Pancreas (tissue), 10 donors: ENCODE data around the gene VWA5A. TPM values are rescaled to one million over a fixed set of nuclear protein-coding genes. Genes with fewer than 3 reads are reported as not detected.
A peak's percentile ranks its signal among the peaks of the same experiment; 100 is the strongest.

Source experiments
- ATAC-seq, 4 donors: fragments of 200-7000 bp; cut with Tn5 transposase; one replicate each; pipeline versions ENCODE4 v1.8.0 to v1.9.1; 2020; ENCODE audit warnings: mild to moderate bottlenecking in 4 of 4, moderate library complexity in 4 of 4
- DNase-seq, 6 donors: peaks; one replicate each; pipeline ENCODE4 v3.0.0-alpha.2; 2020
- FAIRE-seq: peaks from 2 replicates; lab custom pipeline; 2012; peaks lifted over from hg19 to GRCh38; lab: Jason Lieb, UNC
- H3K27ac ChIP-seq, 4 donors: fragments of 200-600 bp; sonication (generic); 1 replicate in 3 of 4; 2 replicates in 1 of 4; pipeline versions ENCODE4 v1.5.0 to v1.8.0; 2020
- H3K27me3 ChIP-seq, 4 donors: fragments of 200-600 bp; one replicate each; pipeline ENCODE4 v1.8.0; 2021
- H3K36me3 ChIP-seq, 3 donors: fragments of 200-600 bp; sonication (generic) in 1 of 3; one replicate each; pipeline versions ENCODE4 v1.5.0 to v1.8.0; 2020 to 2021
- H3K4me1 ChIP-seq, 3 donors: fragments of 200-600 bp; one replicate each; pipeline ENCODE4 v1.8.0; 2021
- H3K4me3 ChIP-seq, 4 donors: fragments of 200-600 bp; sonication (generic) in 2 of 4; one replicate each; pipeline versions ENCODE4 v1.5.0 to v1.8.0; 2020 to 2021
- H3K9me3 ChIP-seq, 4 donors: fragments of 200-600 bp; one replicate each; pipeline ENCODE4 v1.8.0; 2021
- CTCF ChIP-seq, 4 donors: fragments of 200-600 bp; sonication (generic) in 3 of 4; IDR thresholded peaks; one replicate each; pipeline versions ENCODE4 v1.5.0 to v1.8.0; 2021; ENCODE audit warnings: antibody characterized with exemption in 4 of 4
- WGBS, 2 donors: extraction: QIAGEN DNeasy Blood & Tissue Kit; methylation state at CpG; one replicate each; pipeline ENCODE4 v1.1.7; 2013; 5-methylcytosine and 5-hydroxymethylcytosine counted together
- intact Hi-C, 3 donors: fragments of 100-400 bp; cut with DNase I; formaldehyde crosslinking; loops; one replicate each; pipeline versions ENCODE4 v1.11.1 to v1.14.2; 2022
- polyA plus RNA-seq, 2 donors: library from polyadenylated mRNA; stranded (reverse); fragments of 200-250 nt; gene quantifications; one replicate each; pipeline ENCODE4 v1.2.3, GENCODE V29; 2013
- total RNA-seq, 6 donors: library from RNA; stranded (reverse); fragmentation: NEBNext Ultra II Directional in 4 of 6; extraction: Animal tissue kit (Norgen Biotek cat#: 25700) in 4 of 6; gene quantifications; one replicate each; pipeline versions ENCODE4 v1.2.1 to v1.2.4, GENCODE V29; 2021 to 2023
- donor health status: healthy with polysubstance abuse.
- donor health status: DM: no; HTN: no; CAD: no; lungs with moderate emphysema.
- donor health status: DM: no; HTN: no; CAD: no.
- donor health status: control.
- donor health status: control.
- donor health status: Bipolar disorder and iron deficiency.
- donor health status: DM: yes; HTN: yes; CAD: no.
- donor health status: DM: no; HTN: no; CAD: no.
- donor health status: DM: no; HTN: no; CAD: no.
- donor health status: DM: yes; HTN: yes; CAD: no.

The VWA5A gene
- total and polyA plus RNA-seq, 8 donors: 9.6 to 28.7 (median 15.6) TPM

GRCh38 chr11:124070915-124071622 lies 44.2 kb upstream of the VWA5A start:
- Histone ChIP-seq H3K4me3 (no peak overlapping the region), H3K36me3 (no peaks in the 10 kb centered on the region), H3K27ac (no peak overlapping the region), H3K27me3 (no peaks in the 10 kb centered on the region), H3K4me1 (peaks cover 0 to 2% (median 0%) of the 10 kb centered on the region in 3 donors), H3K9me3 (no peaks in the 10 kb centered on the region)
- intact Hi-C loops: loop anchor here in 1 of 3 donors (10.0 kb wide), 2 partner anchors 264 to 524 kb away; no protein-coding TSS in a partner anchor
- TF ChIP-seq CTCF (IDR thresholded peaks at IDR 0.05): peak; percentile 50 to 80 (median 58)
- peak; percentile 72 to 84 (median 74) for ATAC-seq
- WGBS, 2 donors: 2 to 11% methylated on average over 8 of the region's 8 CpGs
- peak; percentile 78 for FAIRE-seq
- peak; percentile 52 to 80 (median 66) for DNase-seq

- Histone ChIP-seq H3K9me3 (no peaks in the 10 kb centered on the region), H3K36me3 (no peaks in the 10 kb centered on the region), H3K4me3 (no peak overlapping the region), H3K4me1 (peaks cover 0 to 2% (median 0%) of the 10 kb centered on the region in 3 donors), H3K27ac (no peak overlapping the region), H3K27me3 (no peaks in the 10 kb centered on the region)
- no peak for FAIRE-seq
- peak in 1 of 4 donors; percentile 9 for TF ChIP-seq CTCF (IDR thresholded peaks at IDR 0.05)
- intact Hi-C loops: loop anchor here in 1 of 3 donors (10.0 kb wide), 2 partner anchors 263 to 523 kb away; no protein-coding TSS in a partner anchor
- DNase-seq: no peak
- ATAC-seq: no peak
- 51 to 62% methylated on average over 4 of the region's 4 CpGs for WGBS, 2 donors
These were observed 43.7 kb upstream of the VWA5A start for GRCh38 chr11:124071623-124071948.

- intact Hi-C loops: loop anchor here in 1 of 3 donors (10.0 kb wide), 2 partner anchors 263 to 523 kb away; no protein-coding TSS in a partner anchor
- FAIRE-seq (no peak), ATAC-seq (no peak), DNase-seq (no peak)
- TF ChIP-seq CTCF (IDR thresholded peaks at IDR 0.05): no peak
- Histone ChIP-seq H3K4me3 (no peak overlapping the region), H3K36me3 (no peaks in the 10 kb centered on the region), H3K9me3 (no peaks in the 10 kb centered on the region), H3K27ac (no peak overlapping the region), H3K4me1 (peaks cover 0 to 2% (median 0%) of the 10 kb centered on the region in 3 donors), H3K27me3 (no peaks in the 10 kb centered on the region)
- 86 to 87% methylated on average over 8 of the region's 8 CpGs for WGBS, 2 donors
These were observed 43.1 kb upstream of the VWA5A start for GRCh38 chr11:124072147-124072546.

- intact Hi-C loops: loop anchor here in 1 of 3 donors (10.0 kb wide), 2 partner anchors 260 to 520 kb away; no protein-coding TSS in a partner anchor
- no peaks in the 10 kb centered on the region for H3K36me3 ChIP-seq
- no peak for ATAC-seq
- 90 to 96% methylated on average over 5 of the region's 5 CpGs for WGBS, 2 donors
- no peaks in the 10 kb centered on the region for H3K27me3 ChIP-seq
- FAIRE-seq: no peak
- DNase-seq: peak in 1 of 6 donors; percentile 38
- peaks cover 0 to 2% (median 0%) of the 10 kb centered on the region in 3 donors for H3K4me1 ChIP-seq
- no peaks in the 10 kb centered on the region for H3K9me3 ChIP-seq
- no peak for TF ChIP-seq CTCF (IDR thresholded peaks at IDR 0.05)
- no peak overlapping the region for H3K27ac ChIP-seq
- H3K4me3 ChIP-seq: no peak overlapping the region
These were observed 40.7 kb upstream of the VWA5A start for GRCh38 chr11:124074554-124074953.

GRCh38 chr11:124075492-124075840 lies 39.8 kb upstream of the VWA5A start:
- FAIRE-seq: no peak
- DNase-seq: no peak
- intact Hi-C loops: loop anchor here in 1 of 3 donors (10.0 kb wide), 2 partner anchors 259 to 519 kb away; no protein-coding TSS in a partner anchor
- Histone ChIP-seq H3K4me3 (peak overlapping the region in 1 of 4 donors; percentile 39), H3K36me3 (no peaks in the 10 kb centered on the region), H3K27ac (no peak overlapping the region), H3K27me3 (no peaks in the 10 kb centered on the region), H3K4me1 (peaks cover 0 to 2% (median 0%) of the 10 kb centered on the region in 3 donors), H3K9me3 (no peaks in the 10 kb centered on the region)
- TF ChIP-seq CTCF (IDR thresholded peaks at IDR 0.05): no peak
- 87 to 88% methylated on average over 6 of the region's 6 CpGs for WGBS, 2 donors
- no peak for ATAC-seq
